Mammary epithelial cell (primary cell): Measurements from ENCODE around the gene C5AR2.
"Not testable (repeated sequence)": the region's sequence is repeated elsewhere in the genome, so short reads cannot be mapped to it uniquely, and the experiment has no call there.

Experiments
- CTCF ChIP-seq, 2 donors: IDR thresholded peaks in 1 of 2; conservative IDR thresholded peaks in 1 of 2; 2 replicates each; pipeline ENCODE4 v1.5.1; 2011 to 2012; ENCODE audit warnings: inconsistent platforms in 2 of 2, low read length in 2 of 2, mild to moderate bottlenecking in 2 of 2, control low read depth in 1 of 2, low read depth in 1 of 2; ENCODE audit not compliant: insufficient read depth in 1 of 2; ENCODE audit errors: extremely low read depth in 1 of 2
- EZH2 ChIP-seq: IDR thresholded peaks from 2 replicates; pipeline ENCODE4 v1.6.1; 2012; ENCODE audit warnings: low read length, inconsistent platforms, borderline replicate concordance

GRCh38 chr19:47384533-47384932, 52.6 kb downstream of the C5AR2 start:
- TF ChIP-seq CTCF (conservative IDR thresholded peaks at IDR 0.05 in 1 of 2, IDR thresholded peaks at IDR 0.05 in 1 of 2; ENCODE audit: extremely low read depth in 1 of 2, insufficient read depth in 1 of 2, low read depth in 1 of 2, low read length in 2 of 2); EZH2: not testable (repeated sequence)
